Esophagus muscularis mucosa (tissue), 4 donors: Measurements from ENCODE around the gene MT1A.

Experiments used
- CTCF ChIP-seq, 3 experiments: fragments of 200-600 bp in 2 of 3; fragments of 450-650 bp in 1 of 3; sonication (generic) in 2 of 3; IDR thresholded peaks; one replicate each; pipeline ENCODE4 v1.5.1; 2017 to 2019; ENCODE audit warnings: antibody characterized with exemption in 3 of 3, mild to moderate bottlenecking in 2 of 3, moderate library complexity in 1 of 3
- EP300 ChIP-seq: sonication (generic); formaldehyde crosslinking; IDR thresholded peaks from one replicate; pipeline ENCODE4 v1.6.1; 2017; ENCODE audit warnings: antibody characterized with exemption
- POLR2A ChIP-seq: fragments of 450-650 bp; IDR thresholded peaks from one replicate; pipeline ENCODE4 v1.6.1; 2017; ENCODE audit warnings: antibody characterized with exemption, moderate library complexity, mild to moderate bottlenecking, low read depth
- POLR2AphosphoS5 ChIP-seq, 2 donors: sonication (generic); formaldehyde crosslinking; IDR thresholded peaks; one replicate each; pipeline ENCODE4 v1.6.1; 2017; ENCODE audit warnings: antibody characterized with exemption in 2 of 2

GRCh38 chr16:56635441-56635967 lies 3.0 kb upstream of the MT1A start:
- no peak for TF ChIP-seq POLR2AphosphoS5 (IDR thresholded peaks at IDR 0.05)
- no peak for TF ChIP-seq CTCF (IDR thresholded peaks at IDR 0.05)
- TF ChIP-seq EP300: no peak
- TF ChIP-seq POLR2A: no peak
